Psoas muscle (tissue), 8 donors: ENCODE results near the gene DDIT3. TPM values are rescaled to one million over a fixed set of nuclear protein-coding genes. Genes with fewer than 3 reads are reported as not detected.

ENCODE experiments used
- ATAC-seq, 4 donors: fragments of 200-7000 bp; cut with Tn5 transposase; one replicate each; pipeline ENCODE4 v1.9.1; 2020; ENCODE audit warnings: moderate library complexity in 3 of 4, mild to moderate bottlenecking in 2 of 4
- DNase-seq, 2 donors: peaks; one replicate each; pipeline ENCODE4 v3.0.0-alpha.2; 2020
- H3K27ac ChIP-seq: fragments of 200-600 bp; one replicate; pipeline ENCODE4 v1.8.0; 2022
- H3K27me3 ChIP-seq, 3 donors: fragments of 200-600 bp in 1 of 3; one replicate each; pipeline versions ENCODE4 v1.6.1 to v1.8.0; 2013 to 2022; ENCODE audit warnings: low read length in 2 of 3, mild to moderate bottlenecking in 2 of 3, moderate library complexity in 1 of 3; ENCODE audit not compliant: insufficient read depth in 3 of 3
- H3K36me3 ChIP-seq, 2 donors: fragments of 200-600 bp in 1 of 2; one replicate each; pipeline versions ENCODE4 v1.6.1 to v1.8.0; 2013 to 2022; ENCODE audit warnings: low read depth in 1 of 2, mild to moderate bottlenecking in 1 of 2, moderate library complexity in 1 of 2; ENCODE audit not compliant: insufficient read depth in 1 of 2
- H3K4me1 ChIP-seq: fragments of 200-600 bp; one replicate; pipeline ENCODE4 v1.8.0; 2022
- H3K4me3 ChIP-seq: fragments of 200-600 bp; one replicate; pipeline ENCODE4 v1.8.0; 2022; ENCODE audit warnings: mild to moderate bottlenecking
- H3K9me3 ChIP-seq: fragments of 200-600 bp; one replicate; pipeline ENCODE4 v1.8.0; 2022
- WGBS, 3 donors: extraction: QIAGEN DNeasy Blood & Tissue Kit; methylation state at CpG; one replicate each; pipeline versions ENCODE4 v1.1.6 to v1.1.7; 2013; 5-methylcytosine and 5-hydroxymethylcytosine counted together
- intact Hi-C, 2 donors: fragments of 100-400 bp; cut with DNase I; formaldehyde crosslinking; loops; one replicate each; pipeline versions ENCODE4 v1.11.0 to v1.14.2; 2022
- polyA plus RNA-seq, 3 donors: library from polyadenylated mRNA; stranded (reverse); fragments of 200-250 nt; gene quantifications; one replicate each; pipeline ENCODE4 v1.2.3, GENCODE V29; 2013
- total RNA-seq, 4 donors: library from RNA; stranded (reverse); fragmentation: NEBNext Ultra II Directional in 2 of 4; extraction: Animal tissue kit (Norgen Biotek cat#: 25700) in 2 of 4; gene quantifications; one replicate each; pipeline versions ENCODE4 v1.2.1 to v1.2.4, GENCODE V29; 2021 to 2023
- TF ChIP-seq, protein P1 (sequence below): fragments of 200-600 bp; IDR thresholded peaks from one replicate; pipeline ENCODE4 v1.8.0; 2022; ENCODE audit warnings: antibody characterized with exemption
- donor health status: healthy with polysubstance abuse.
- donor health status: DM: no; HTN: no; CAD: no; lungs with moderate emphysema.
- donor health status: Bipolar disorder and iron deficiency.
- donor health status: healthy.
- donor health status: DM: yes; HTN: yes; CAD: no.
- donor health status: DM: no; HTN: no; CAD: no.
- donor health status: DM: no; HTN: no; CAD: no.
- donor health status: DM: yes; HTN: yes; CAD: no.

Gene DDIT3
- total and polyA plus RNA-seq, 7 donors: 11.1 to 224 (median 59.5) TPM

DNA sequence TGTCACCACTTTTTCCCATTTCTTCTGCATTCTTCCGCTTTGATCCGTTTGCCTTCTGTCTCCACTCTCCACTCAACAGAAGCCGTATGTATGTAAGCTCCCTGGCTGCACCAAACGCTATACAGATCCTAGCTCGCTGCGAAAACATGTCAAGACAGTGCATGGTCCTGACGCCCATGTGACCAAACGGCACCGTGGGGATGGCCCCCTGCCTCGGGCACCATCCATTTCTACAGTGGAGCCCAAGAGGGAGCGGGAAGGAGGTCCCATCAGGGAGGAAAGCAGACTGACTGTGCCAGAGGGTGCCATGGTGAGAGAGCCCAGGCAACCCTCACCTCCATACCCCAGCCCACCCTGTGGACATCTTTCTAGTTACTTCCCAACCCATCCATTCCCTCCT, 52.4 kb downstream of the DDIT3 start:
- WGBS, 3 donors: 81 to 87% (median 82%) methylated on average over 11 of the region's 11 CpGs
- intact Hi-C loops: loop anchor here in 1 of 2 donors (10.0 kb wide), 2 partner anchors 157 to 253 kb away; partner anchors contain the start of gene NXPH4
- ATAC-seq: no peak
- Histone ChIP-seq H3K9me3 (no peaks in the 10 kb centered on the region), H3K4me1 (peaks cover under 1% of the 10 kb centered on the region), H3K27ac (no peak overlapping the region), H3K27me3 (peaks cover 0 to 22% (median 0%) of the 10 kb centered on the region in 3 donors), H3K36me3 (no peaks in the 10 kb centered on the region), H3K4me3 (no peak overlapping the region)
- TF ChIP-seq, protein P1, sequence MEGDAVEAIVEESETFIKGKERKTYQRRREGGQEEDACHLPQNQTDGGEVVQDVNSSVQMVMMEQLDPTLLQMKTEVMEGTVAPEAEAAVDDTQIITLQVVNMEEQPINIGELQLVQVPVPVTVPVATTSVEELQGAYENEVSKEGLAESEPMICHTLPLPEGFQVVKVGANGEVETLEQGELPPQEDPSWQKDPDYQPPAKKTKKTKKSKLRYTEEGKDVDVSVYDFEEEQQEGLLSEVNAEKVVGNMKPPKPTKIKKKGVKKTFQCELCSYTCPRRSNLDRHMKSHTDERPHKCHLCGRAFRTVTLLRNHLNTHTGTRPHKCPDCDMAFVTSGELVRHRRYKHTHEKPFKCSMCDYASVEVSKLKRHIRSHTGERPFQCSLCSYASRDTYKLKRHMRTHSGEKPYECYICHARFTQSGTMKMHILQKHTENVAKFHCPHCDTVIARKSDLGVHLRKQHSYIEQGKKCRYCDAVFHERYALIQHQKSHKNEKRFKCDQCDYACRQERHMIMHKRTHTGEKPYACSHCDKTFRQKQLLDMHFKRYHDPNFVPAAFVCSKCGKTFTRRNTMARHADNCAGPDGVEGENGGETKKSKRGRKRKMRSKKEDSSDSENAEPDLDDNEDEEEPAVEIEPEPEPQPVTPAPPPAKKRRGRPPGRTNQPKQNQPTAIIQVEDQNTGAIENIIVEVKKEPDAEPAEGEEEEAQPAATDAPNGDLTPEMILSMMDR: no peak
- no peak for DNase-seq

DNA sequence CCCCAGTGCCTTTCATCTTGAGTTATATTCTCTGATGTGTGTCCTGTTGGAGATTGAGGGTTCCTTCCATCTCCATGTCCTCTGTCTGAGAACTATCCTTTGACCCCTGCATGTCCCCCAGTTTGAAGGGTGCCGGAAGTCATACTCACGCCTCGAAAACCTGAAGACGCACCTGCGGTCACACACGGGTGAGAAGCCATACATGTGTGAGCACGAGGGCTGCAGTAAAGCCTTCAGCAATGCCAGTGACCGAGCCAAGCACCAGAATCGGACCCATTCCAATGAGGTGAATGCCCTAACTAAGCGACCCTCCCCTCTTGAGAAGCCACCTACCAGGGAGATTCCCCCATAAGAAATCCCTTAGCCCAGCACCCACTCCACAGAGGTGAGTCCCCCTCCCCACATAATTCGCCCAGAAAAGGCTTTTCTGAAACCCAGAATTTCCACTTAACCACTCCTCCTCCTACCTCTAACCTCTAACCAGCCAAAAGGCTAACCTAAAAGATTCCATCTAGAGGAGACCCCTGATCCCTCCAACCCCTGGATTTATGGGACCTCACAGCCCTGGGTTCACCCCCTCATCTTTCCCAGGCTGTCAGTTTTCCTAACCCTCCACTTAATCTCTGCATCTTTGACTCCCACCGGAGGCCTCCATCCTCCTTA, 53.0 kb downstream of the DDIT3 start:
- H3K36me3 ChIP-seq: no peaks in the 10 kb centered on the region
- peaks cover 0 to 16% (median 0%) of the 10 kb centered on the region in 3 donors for H3K27me3 ChIP-seq
- no peaks in the 10 kb centered on the region for H3K9me3 ChIP-seq
- no peak for DNase-seq
- H3K27ac ChIP-seq: no peak overlapping the region
- peaks cover 4% of the 10 kb centered on the region for H3K4me1 ChIP-seq
- no peak overlapping the region for H3K4me3 ChIP-seq
- intact Hi-C loops: loop anchor here in 1 of 2 donors (10.0 kb wide), 2 partner anchors 157 to 253 kb away; partner anchors contain the start of gene NXPH4
- TF ChIP-seq, protein P1: no peak
- WGBS, 3 donors: 90 to 93% (median 91%) methylated on average over 12 of the region's 12 CpGs
- no peak for ATAC-seq

Other genes with a start within 250 kb of the DDIT3 start
- 10 to 100 TPM; 41.4 to 64.9 (median 45.0) TPM for gene R3HDM2, start 89.5 kb downstream of the DDIT3 start, total RNA-seq
- gene R3HDM2, start 89.5 kb downstream of the DDIT3 start, polyA plus RNA-seq: 10 to 100 TPM; 12.1 to 22.6 (median 20.9) TPM
- gene INHBC, start 85.7 kb downstream of the DDIT3 start, total RNA-seq: under 1 TPM in 2 of 4 donors, not detected in 2; 0.18 to 0.21 TPM
- gene INHBC, start 85.7 kb downstream of the DDIT3 start, polyA plus RNA-seq: under 1 TPM in 1 of 3 donors, not detected in 2; 0.05 TPM
- 1 to 10 TPM in 2 of 4 donors, under 1 TPM in 2; 0.23 to 6.8 (median 2.1) TPM for gene INHBE, start 65.2 kb downstream of the DDIT3 start, total RNA-seq
- gene INHBE, start 65.2 kb downstream of the DDIT3 start, polyA plus RNA-seq: 1 to 10 TPM in 1 of 3 donors, under 1 TPM in 2; 0.18 to 1.4 (median 0.18) TPM
- under 1 TPM in 3 of 4 donors, not detected in 1; 0.07 to 0.86 (median 0.61) TPM for gene GLI1, start 60.7 kb downstream of the DDIT3 start, total RNA-seq
- under 1 TPM; 0.21 to 0.34 (median 0.23) TPM for gene GLI1, start 60.7 kb downstream of the DDIT3 start, polyA plus RNA-seq
- 1 to 10 TPM; 1.3 to 5.4 (median 4.1) TPM for gene ARHGAP9, start 40.6 kb downstream of the DDIT3 start, total RNA-seq
- gene ARHGAP9, start 40.6 kb downstream of the DDIT3 start, polyA plus RNA-seq: 1 to 10 TPM in 2 of 3 donors, under 1 TPM in 1; 0.91 to 2.0 (median 1.4) TPM
- gene MARS1, start 32.4 kb downstream of the DDIT3 start, total RNA-seq: 10 to 100 TPM; 68.6 to 88.0 (median 83.7) TPM
- gene MARS1, start 32.4 kb downstream of the DDIT3 start, polyA plus RNA-seq: 10 to 100 TPM; 41.2 to 97.4 (median 77.7) TPM
- 10 to 100 TPM; 29.5 to 52.9 (median 39.5) TPM for gene MBD6, start 2.3 kb upstream of the DDIT3 start, total RNA-seq
- 10 to 100 TPM; 11.6 to 18.4 (median 17.5) TPM for gene MBD6, start 2.3 kb upstream of the DDIT3 start, polyA plus RNA-seq
- 100 to 1,000 TPM in 2 of 4 donors, 10 to 100 TPM in 2; 91.0 to 128 (median 103) TPM for gene DCTN2, start 26.7 kb upstream of the DDIT3 start, total RNA-seq
- gene DCTN2, start 26.7 kb upstream of the DDIT3 start, polyA plus RNA-seq: 100 to 1,000 TPM; 107 to 165 (median 123) TPM
- gene KIF5A, start 29.5 kb upstream of the DDIT3 start, total RNA-seq: under 1 TPM in 3 of 4 donors, not detected in 1; 0.04 to 0.21 (median 0.14) TPM
- gene KIF5A, start 29.5 kb upstream of the DDIT3 start, polyA plus RNA-seq: under 1 TPM; 0.01 to 0.18 (median 0.04) TPM
- gene PIP4K2C, start 70.7 kb upstream of the DDIT3 start, total RNA-seq: 10 to 100 TPM in 2 of 4 donors, 1 to 10 TPM in 2; 8.1 to 13.3 (median 9.9) TPM
- 10 to 100 TPM in 2 of 3 donors, 1 to 10 TPM in 1; 7.7 to 16.4 (median 16.0) TPM for gene PIP4K2C, start 70.7 kb upstream of the DDIT3 start, polyA plus RNA-seq
- gene DTX3, start 84.3 kb upstream of the DDIT3 start, total RNA-seq: 1 to 10 TPM; 3.5 to 9.1 (median 4.2) TPM
- 1 to 10 TPM; 4.4 to 5.2 (median 4.5) TPM for gene DTX3, start 84.3 kb upstream of the DDIT3 start, polyA plus RNA-seq
- 1 to 10 TPM; 2.9 to 9.2 (median 3.5) TPM for gene ARHGEF25, start 90.9 kb upstream of the DDIT3 start, total RNA-seq
- gene ARHGEF25, start 90.9 kb upstream of the DDIT3 start, polyA plus RNA-seq: 1 to 10 TPM; 3.2 to 4.5 (median 4.2) TPM
- gene B4GALNT1, start 112.7 kb upstream of the DDIT3 start, total RNA-seq: 10 to 100 TPM in 3 of 4 donors, 1 to 10 TPM in 1; 9.1 to 26.6 (median 12.1) TPM
- gene B4GALNT1, start 112.7 kb upstream of the DDIT3 start, polyA plus RNA-seq: 10 to 100 TPM in 1 of 3 donors, 1 to 10 TPM in 2; 8.2 to 46.7 (median 8.8) TPM
- 10 to 100 TPM; 56.6 to 64.4 (median 61.5) TPM for gene OS9, start 173.6 kb upstream of the DDIT3 start, total RNA-seq
- 10 to 100 TPM; 53.0 to 76.4 (median 74.6) TPM for gene OS9, start 173.6 kb upstream of the DDIT3 start, polyA plus RNA-seq
- 1 to 10 TPM; 3.5 to 9.6 (median 5.8) TPM for gene AGAP2, start 218.2 kb upstream of the DDIT3 start, total RNA-seq
- 1 to 10 TPM; 2.5 to 3.9 (median 2.9) TPM for gene AGAP2, start 218.2 kb upstream of the DDIT3 start, polyA plus RNA-seq
- 10 to 100 TPM; 14.6 to 21.0 (median 18.8) TPM for gene TSPAN31, start 224.5 kb upstream of the DDIT3 start, total RNA-seq
- 10 to 100 TPM; 16.8 to 31.2 (median 23.2) TPM for gene TSPAN31, start 224.5 kb upstream of the DDIT3 start, polyA plus RNA-seq
- gene CDK4, start 231.8 kb upstream of the DDIT3 start, total RNA-seq: 10 to 100 TPM; 38.0 to 74.1 (median 53.6) TPM
- 100 to 1,000 TPM in 1 of 3 donors, 10 to 100 TPM in 2; 52.8 to 105 (median 56.6) TPM for gene CDK4, start 231.8 kb upstream of the DDIT3 start, polyA plus RNA-seq
- gene MARCHF9, start 234.6 kb upstream of the DDIT3 start, total RNA-seq: 1 to 10 TPM; 7.8 to 9.4 (median 8.8) TPM
- gene MARCHF9, start 234.6 kb upstream of the DDIT3 start, polyA plus RNA-seq: 1 to 10 TPM; 5.7 to 8.8 (median 7.2) TPM
- gene CYP27B1, start 246.6 kb upstream of the DDIT3 start, total RNA-seq: under 1 TPM in 3 of 4 donors, not detected in 1; 0.42 to 0.54 (median 0.50) TPM
- under 1 TPM in 2 of 3 donors, not detected in 1; 0.06 to 0.10 TPM for gene CYP27B1, start 246.6 kb upstream of the DDIT3 start, polyA plus RNA-seq